OCI-LY7 (cell line): Measurements from ENCODE around the gene C1orf185. TPM values are rescaled to one million over a fixed set of nuclear protein-coding genes. Genes with fewer than 3 reads are reported as not detected.
"Not testable (repeated sequence)": the region's sequence is repeated elsewhere in the genome, so short reads cannot be mapped to it uniquely, and the experiment has no call there.

Experiments used
- BruUV-seq: library from RNA; stranded (reverse); fragments of 400-500 nt; replicated peaks from 2 replicates; lab custom pipeline; 2021; lab: Mats Ljungman, UMichigan
- CTCF ChIA-PET: fragments of 300-600 bp; sonication (Branson Sonifier 250); formaldehyde crosslinking; loops from one replicate; lab custom pipeline; 2022; ENCODE audit warnings: antibody characterized with exemption; ENCODE audit not compliant: unreplicated experiment; lab: Charles Lee
- POLR2A ChIA-PET: fragments of 300-600 bp; sonication (Branson Sonifier 250); formaldehyde crosslinking; loops from one replicate; lab custom pipeline; 2022; ENCODE audit warnings: antibody characterized with exemption; lab: Charles Lee
- DNase-seq: peaks from one replicate; pipeline ENCODE4 v3.0.0-alpha.2; 2015; ENCODE audit warnings: low spot score
- H2AFZ ChIP-seq: fragments of 200-600 bp; sonication (generic), shearing (Covaris generic); 2 replicates; pipeline ENCODE4 v1.6.1; 2014; ENCODE audit warnings: mild to moderate bottlenecking, antibody characterized with exemption, low read length, moderate library complexity
- H3K27ac ChIP-seq: fragments of 200-600 bp; sonication (generic); 2 replicates; pipeline ENCODE4 v1.5.1; 2014; ENCODE audit warnings: mixed run types, low read depth, mild to moderate bottlenecking, moderate library complexity, low read length, inconsistent platforms; ENCODE audit not compliant: poor library complexity, severe bottlenecking
- H3K36me3 ChIP-seq: fragments of 200-600 bp; sonication (generic); 2 replicates; pipeline ENCODE4 v1.6.1; 2014; ENCODE audit warnings: mild to moderate bottlenecking, antibody characterized with exemption, low read length, moderate library complexity, mixed read lengths; ENCODE audit not compliant: insufficient read depth
- H3K4me1 ChIP-seq: fragments of 200-600 bp; sonication (generic); 2 replicates; pipeline ENCODE4 v1.5.1; 2014; ENCODE audit warnings: mild to moderate bottlenecking, low read length; ENCODE audit not compliant: insufficient read depth, poor library complexity, severe bottlenecking
- H3K4me2 ChIP-seq: fragments of 200-600 bp; sonication (generic); 2 replicates; pipeline ENCODE4 v1.6.1; 2014; ENCODE audit warnings: mild to moderate bottlenecking, low read length
- H3K4me3 ChIP-seq: fragments of 200-600 bp; sonication (generic); 2 replicates; pipeline ENCODE4 v1.5.1; 2014; ENCODE audit warnings: mild to moderate bottlenecking, low read depth, low read length; ENCODE audit not compliant: poor library complexity, severe bottlenecking
- H3K79me2 ChIP-seq: fragments of 200-600 bp; sonication (generic); 2 replicates; pipeline ENCODE4 v1.6.1; 2016; ENCODE audit warnings: low read depth, mild to moderate bottlenecking, low read length, moderate library complexity, mixed read lengths; ENCODE audit not compliant: insufficient read depth
- H3K9me2 ChIP-seq: fragments of 200-600 bp; sonication (generic); 2 replicates; pipeline ENCODE4 v1.6.1; 2016; ENCODE audit warnings: mild to moderate bottlenecking, low read length, mixed read lengths; ENCODE audit not compliant: insufficient read depth
- H3K9me3 ChIP-seq: fragments of 200-600 bp; sonication (generic); 2 replicates; pipeline ENCODE4 v1.6.1; 2014; ENCODE audit warnings: mild to moderate bottlenecking, mixed run types, low read length, mixed read lengths
- H4K20me1 ChIP-seq: fragments of 200-600 bp; sonication (generic); 2 replicates; pipeline ENCODE4 v1.6.1; 2014; ENCODE audit warnings: mild to moderate bottlenecking, antibody characterized with exemption, low read length, moderate library complexity, mixed read lengths; ENCODE audit not compliant: insufficient read depth
- CTCF ChIP-seq: fragments of 200-600 bp; sonication (generic); conservative IDR thresholded peaks from 2 replicates; pipeline ENCODE4 v1.5.1; 2014; ENCODE audit warnings: mild to moderate bottlenecking, antibody characterized with exemption, low read length, moderate library complexity, mixed read lengths
- EZH2phosphoT487 ChIP-seq: fragments of 200-600 bp; sonication (generic); IDR thresholded peaks from 2 replicates; pipeline ENCODE4 v1.6.1; 2018; ENCODE audit warnings: low read depth, borderline replicate concordance, mild to moderate bottlenecking, mixed run types, antibody characterized with exemption, low read length, moderate library complexity, mixed read lengths
- intact Hi-C: fragments of 100-400 bp; cut with micrococcal nuclease; formaldehyde crosslinking; loops from one replicate; pipeline ENCODE4 v1.10.0; 2022; ENCODE audit not compliant: unreplicated experiment
- total RNA-seq, 2 experiments: library from RNA; depleted of rRNA in 1 of 2; stranded (reverse); fragments of >200 nt in 1 of 2; shearing (Covaris generic) in 1 of 2; gene quantifications; 2 replicates each; pipeline ENCODE4 v1.2.3, GENCODE V29; 2014 to 2022

C1orf185 gene
- total RNA-seq, 2 experiments from 2014 or later: not detected

- Histone ChIP-seq H3K9me3 (no peaks in the 10 kb centered on the region), H3K27ac (no peak overlapping the region), H2AFZ (no peak overlapping the region), H3K4me2 (no peak overlapping the region), H3K79me2 (no peaks in the 10 kb centered on the region), H3K9me2 (no peaks in the 10 kb centered on the region), H4K20me1 (no peaks in the 10 kb centered on the region), H3K36me3 (no peaks in the 10 kb centered on the region), H3K4me1 (no peaks in the 10 kb centered on the region), H3K4me3 (no peak overlapping the region)
- intact Hi-C loops: no loop called here
- no peak for DNase-seq
- TF ChIP-seq CTCF (no peak), EZH2phosphoT487 (no peak)
- BruUV-seq: no TSS peak
- ChIA-PET POLR2A (no interaction called here), CTCF (no interaction called here)
Observed at GRCh38 chr1:51119331-51119730, 17.3 kb downstream of the C1orf185 start.

DNA sequence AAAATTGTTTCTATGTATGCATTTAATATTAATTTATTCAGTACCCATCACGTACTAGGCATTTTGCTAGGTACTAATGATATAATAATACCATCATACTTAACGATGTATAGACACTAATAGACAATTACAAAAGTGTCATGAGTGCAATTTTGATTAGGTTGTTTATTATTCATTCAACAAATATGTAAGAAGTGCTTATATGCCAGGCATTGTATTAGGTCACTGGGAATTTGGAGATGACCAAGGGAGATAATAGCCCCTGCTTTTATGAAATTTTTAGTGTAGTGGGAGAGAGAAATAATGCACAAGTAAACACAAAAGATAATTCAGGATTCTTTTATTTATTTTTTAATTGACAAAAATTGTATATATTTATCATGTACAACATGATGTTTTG is 18.6 kb downstream of the C1orf185 start:
- no peak for DNase-seq
- no peaks in the 10 kb centered on the region for H3K79me2 ChIP-seq
- H4K20me1 ChIP-seq: no peaks in the 10 kb centered on the region
- H3K9me2 ChIP-seq: no peaks in the 10 kb centered on the region
- no peaks in the 10 kb centered on the region for H3K9me3 ChIP-seq
- intact Hi-C loops: no loop called here
- no peak overlapping the region for H2AFZ ChIP-seq
- POLR2A ChIA-PET: no interaction called here
- no peaks in the 10 kb centered on the region for H3K36me3 ChIP-seq
- H3K27ac ChIP-seq: no peak overlapping the region
- H3K4me2 ChIP-seq: no peak overlapping the region
- CTCF ChIA-PET: no interaction called here
- no peaks in the 10 kb centered on the region for H3K4me1 ChIP-seq
- H3K4me3 ChIP-seq: no peak overlapping the region
- TF ChIP-seq EZH2phosphoT487: no peak
- no peak for TF ChIP-seq CTCF
- no TSS peak for BruUV-seq

DNA sequence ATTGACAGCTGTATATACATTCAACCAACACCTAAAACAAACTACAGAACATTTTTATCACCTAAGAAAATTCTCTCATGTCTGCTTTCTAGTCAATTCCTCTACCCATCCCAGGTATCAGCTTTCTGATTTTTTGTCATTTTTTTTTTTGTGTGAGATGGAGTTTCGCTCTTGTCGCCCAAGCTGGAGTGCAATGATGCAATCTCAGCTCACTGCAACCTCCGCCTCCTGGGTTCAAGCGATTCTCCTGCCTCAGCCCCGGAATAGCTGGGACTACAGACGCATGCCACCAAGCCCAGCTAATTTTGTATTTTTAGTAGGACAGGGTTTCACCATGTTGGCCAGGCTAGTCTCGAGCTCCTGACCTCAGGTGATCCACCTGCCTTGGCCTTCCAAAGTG is 25.1 kb downstream of the C1orf185 start:
- H3K79me2 ChIP-seq, H3K9me3 ChIP-seq, H3K4me1 ChIP-seq, H3K4me3 ChIP-seq, BruUV-seq, POLR2A ChIA-PET, DNase-seq, H3K27ac ChIP-seq, H3K36me3 ChIP-seq, intact Hi-C loops, H3K9me2 ChIP-seq, H3K4me2 ChIP-seq, CTCF ChIA-PET, H2AFZ ChIP-seq, H4K20me1 ChIP-seq: not testable (repeated sequence)
